HG03342 (cell line): ENCODE measurements around the gene FOLR2.
A peak's percentile ranks its signal among the peaks of the same experiment; 100 is the strongest.

Experiments
- ATAC-seq: cut with Tn5 transposase; IDR thresholded peaks from one replicate; pipeline ENCODE4 v1.9.1; 2021; ENCODE audit warnings: mild to moderate bottlenecking, moderate library complexity; ENCODE audit not compliant: unreplicated experiment

The FOLR2 gene

DNA sequence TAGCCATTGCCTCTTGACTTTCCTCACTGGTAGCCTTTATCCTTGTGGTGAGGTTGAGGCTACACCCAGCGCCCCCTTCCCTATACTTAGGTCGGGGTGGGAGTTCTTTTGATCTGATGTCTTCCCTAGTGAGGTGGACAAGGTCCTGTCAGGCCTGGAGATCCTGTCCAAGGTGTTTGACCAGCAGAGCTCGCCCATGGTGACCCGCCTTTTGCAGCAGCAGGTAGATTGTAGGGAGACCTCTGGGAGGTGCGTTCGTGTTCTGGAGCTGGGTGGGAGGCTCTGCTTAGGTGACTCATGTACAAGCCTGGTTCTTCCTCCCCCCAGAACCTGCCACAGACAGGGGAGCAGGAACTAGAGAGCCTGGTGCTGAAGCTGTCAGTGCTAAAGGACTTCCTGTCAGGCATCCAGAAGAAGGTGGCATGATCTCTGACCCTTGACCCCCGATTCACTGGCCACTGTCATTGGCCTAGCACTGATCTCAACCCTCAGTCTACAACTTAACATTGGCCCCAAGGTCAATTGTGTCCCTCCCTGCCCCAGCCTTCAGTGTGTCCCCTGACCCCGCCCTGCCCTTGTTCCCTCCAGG lies 12.8 kb downstream of the FOLR2 start:
- no peak for ATAC-seq

DNA sequence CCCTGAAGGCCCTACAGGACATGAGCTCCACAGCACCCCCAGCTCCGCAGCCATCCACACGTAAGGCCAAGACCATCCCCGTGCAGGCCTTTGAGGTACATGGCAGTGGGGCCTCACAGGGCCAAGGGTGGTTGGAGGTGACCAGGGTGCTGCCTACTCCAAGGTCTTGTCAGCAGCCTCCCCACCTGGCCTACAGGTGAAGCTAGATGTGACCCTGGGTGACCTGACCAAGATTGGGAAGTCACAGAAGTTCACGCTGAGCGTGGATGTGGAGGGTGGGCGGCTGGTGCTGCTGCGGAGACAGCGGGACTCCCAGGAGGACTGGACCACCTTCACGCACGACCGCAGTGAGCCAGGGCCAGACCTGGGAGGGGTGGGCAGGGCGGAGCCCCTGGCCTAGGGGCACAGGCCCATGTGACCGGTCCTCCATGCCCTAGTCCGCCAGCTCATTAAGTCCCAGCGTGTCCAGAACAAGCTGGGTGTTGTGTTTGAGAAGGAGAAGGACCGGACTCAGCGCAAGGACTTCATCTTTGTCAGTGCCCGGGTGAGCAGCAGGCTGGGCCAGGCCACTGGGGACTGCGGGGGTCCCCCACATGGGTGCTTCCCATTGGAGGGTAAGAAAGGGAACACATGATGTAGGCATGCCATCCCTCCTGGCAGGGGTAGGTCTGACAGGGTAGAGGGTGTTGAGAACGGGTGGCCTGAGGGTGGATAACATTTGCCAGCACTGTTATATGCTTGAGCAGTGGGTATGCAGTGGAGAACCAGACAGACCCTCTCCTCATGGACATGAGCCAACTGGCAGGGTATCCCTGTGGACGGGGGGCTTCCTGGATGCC lies 13.6 kb downstream of the FOLR2 start:
- no peak for ATAC-seq

DNA sequence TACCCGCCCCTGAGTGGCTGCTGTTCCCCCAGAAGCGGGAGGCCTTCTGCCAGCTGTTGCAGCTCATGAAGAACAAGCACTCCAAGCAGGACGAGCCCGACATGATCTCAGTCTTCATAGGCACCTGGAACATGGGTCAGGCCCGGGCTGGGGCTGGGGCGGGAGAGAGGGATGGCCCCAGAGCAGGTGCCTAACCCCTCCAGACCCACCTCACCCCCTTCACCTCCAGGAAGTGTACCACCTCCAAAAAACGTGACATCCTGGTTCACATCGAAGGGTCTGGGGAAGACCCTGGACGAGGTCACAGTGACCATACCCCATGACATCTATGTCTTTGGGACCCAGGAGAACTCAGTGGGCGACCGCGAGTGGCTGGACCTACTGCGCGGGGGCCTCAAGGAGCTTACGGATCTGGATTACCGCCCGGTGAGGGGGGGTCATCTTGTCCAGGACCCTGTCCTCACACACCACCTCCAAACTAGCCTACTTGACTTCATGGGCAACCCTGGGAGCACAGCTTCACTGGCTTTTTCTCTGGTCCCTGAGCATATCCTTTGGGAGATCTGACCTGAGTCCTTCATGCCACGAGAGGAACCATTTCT lies 14.3 kb downstream of the FOLR2 start:
- no peak for ATAC-seq

DNA sequence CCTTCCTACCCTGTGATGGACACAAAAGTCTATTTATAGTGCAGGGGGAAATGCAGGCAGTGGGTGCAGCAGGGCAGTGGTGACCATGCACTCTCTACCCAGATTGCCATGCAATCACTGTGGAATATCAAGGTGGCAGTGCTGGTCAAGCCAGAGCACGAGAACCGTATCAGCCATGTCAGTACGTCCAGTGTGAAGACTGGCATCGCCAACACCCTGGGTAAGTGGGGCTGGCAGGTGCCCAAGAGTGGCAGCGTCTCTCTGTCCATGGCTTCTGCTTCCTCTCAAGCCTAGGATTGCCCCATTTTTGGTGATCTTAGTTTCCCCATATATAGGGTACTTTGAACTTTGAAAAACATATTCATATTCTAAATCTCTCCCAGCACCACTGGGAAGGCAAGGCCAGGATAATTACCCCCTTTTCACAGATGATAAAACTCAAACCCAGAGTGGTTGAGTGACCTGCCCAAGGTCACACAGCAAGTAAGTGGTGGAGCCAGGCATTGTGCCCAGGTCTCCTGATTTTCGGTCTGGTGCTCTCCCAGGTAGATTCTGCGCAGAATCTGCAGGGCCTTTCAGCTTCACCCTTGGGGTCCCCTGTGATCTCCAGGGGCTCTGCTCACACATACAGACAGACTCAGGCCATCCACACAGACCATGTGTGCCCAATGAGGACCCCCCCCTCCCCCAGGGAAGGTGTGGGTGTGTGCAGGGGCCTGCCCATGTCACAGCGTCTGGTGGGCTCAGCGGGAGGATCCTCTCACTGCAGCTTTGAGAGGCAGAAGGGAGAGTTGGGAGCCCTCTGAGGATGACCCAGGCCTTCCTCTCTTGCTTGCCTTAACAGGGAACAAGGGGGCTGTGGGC lies 15.0 kb downstream of the FOLR2 start:
- ATAC-seq = no peak

DNA sequence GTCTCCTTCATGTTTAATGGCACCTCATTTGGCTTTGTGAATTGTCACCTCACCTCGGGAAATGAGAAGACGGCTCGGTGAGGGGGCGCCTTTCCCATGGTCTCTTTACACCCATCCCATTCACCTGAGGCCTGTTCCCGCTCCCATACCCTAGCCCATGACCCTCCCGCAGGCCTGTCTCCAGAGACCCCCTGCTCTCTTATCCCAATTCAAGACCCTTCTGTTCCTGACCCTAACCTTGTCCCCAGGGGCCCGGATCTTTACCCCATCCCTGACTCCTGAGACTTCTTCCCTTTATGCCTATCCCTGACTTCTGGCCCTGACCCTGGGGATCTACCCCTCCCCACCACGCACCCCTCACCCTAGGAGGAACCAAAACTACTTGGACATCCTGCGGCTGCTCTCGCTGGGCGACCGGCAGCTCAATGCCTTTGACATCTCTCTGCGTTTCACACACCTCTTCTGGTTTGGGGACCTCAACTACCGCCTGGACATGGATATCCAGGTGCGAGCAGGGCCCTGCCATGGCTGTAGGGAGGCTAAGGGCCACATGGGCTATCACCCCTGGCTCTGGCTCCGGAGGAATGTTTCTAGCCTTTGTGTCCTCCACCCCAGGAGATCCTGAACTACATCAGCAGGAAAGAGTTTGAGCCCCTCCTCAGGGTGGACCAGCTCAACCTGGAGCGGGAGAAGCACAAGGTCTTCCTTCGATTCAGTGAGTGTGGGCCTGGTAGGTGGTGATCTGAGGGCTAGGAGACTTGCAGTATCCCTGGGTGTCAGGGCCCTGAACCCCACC lies 15.9 kb downstream of the FOLR2 start:
- no peak for ATAC-seq

DNA sequence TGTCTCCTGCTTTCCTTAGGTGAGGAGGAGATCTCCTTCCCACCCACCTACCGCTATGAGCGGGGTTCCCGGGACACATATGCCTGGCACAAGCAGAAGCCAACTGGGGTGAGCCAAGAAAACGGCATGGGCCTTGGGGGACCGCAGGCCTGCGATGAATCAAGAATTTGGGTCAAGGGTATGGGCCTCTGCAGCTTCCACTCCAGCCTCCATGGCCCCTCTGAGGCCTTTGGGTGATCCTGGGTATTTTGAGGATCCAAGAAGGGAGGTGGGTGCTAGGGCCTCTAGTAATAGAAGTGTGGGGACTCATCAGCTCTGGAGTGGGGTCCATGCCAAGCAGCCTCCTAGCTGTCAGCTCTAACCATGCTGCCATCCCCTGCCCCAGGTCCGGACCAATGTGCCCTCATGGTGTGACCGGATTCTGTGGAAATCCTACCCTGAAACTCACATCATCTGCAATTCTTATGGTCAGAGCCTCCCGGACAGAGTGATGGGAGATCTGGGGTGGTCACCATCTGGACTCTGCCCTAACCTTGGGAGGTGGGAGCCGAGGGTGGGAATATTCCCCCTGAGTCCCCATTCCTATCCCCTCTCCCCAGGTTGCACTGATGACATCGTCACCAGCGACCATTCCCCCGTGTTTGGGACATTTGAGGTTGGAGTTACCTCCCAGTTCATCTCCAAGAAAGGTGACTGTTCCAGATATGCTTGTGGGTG lies 16.6 kb downstream of the FOLR2 start:
- no peak for ATAC-seq

DNA sequence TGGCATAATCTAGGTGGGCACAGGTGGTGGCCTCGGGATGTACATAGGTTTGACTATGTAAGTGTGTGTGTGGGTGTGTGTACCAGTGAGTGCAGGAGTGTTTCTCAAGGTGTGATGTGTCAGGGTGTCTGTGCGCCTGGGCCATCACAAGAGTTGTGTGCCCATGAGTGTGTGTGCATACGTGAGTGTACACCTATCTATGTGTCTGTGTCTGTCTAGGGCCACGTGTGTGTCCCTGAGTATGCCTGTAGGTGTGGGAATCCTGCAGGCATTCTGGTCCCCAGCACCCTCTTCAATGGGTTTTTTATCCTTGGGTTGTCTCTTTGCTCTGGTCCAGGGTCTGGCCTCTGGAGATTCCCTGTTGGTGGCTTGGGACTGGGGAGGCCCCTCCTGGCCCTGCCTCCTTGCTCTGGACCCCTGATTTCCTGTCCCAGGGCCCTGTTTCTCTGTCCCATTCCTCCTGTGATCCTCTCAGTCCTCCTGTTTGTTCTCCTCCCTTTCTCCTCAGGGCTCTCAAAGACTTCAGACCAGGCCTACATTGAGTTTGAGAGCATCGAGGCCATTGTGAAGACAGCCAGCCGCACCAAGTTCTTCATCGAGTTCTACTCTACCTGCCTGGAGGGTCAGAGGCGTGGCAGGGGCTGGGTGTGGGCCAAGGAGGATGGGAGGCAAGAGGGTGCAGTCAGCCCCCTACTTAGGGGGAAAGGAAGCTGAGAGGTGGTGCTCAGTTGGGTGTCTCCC lies 17.3 kb downstream of the FOLR2 start:
- no peak for ATAC-seq

DNA sequence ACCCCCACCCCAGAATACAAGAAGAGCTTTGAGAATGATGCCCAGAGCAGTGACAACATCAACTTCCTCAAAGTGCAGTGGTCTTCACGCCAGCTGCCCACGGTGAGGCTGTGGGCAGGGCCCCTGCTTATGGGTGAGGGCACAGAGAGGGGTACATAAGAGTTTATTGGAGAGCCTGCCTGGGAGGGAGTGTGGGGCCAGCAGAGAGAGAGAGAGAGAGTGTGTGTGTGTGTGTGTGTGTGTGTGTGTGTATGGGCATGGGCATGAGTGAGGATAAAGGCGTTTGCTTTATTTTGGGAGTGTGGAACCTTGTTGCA lies 17.9 kb downstream of the FOLR2 start:
- no peak for ATAC-seq

DNA sequence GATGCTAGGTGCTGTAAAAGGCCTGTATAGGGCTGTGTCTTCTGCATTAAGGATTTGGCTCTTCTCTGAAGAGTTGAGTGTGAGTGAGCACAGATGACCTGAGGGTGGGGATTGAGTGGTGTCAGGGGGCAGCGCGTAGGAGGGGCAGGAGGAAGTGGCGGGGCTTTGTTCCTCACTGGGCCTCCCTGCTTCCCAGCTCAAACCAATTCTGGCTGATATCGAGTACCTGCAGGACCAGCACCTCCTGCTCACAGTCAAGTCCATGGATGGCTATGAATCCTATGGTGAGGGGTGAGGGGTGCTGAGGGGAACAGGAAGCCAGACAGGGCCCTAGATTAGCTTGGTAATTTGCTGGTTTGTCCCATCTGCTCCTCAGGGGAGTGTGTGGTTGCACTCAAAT lies 18.3 kb downstream of the FOLR2 start:
- no peak for ATAC-seq

DNA sequence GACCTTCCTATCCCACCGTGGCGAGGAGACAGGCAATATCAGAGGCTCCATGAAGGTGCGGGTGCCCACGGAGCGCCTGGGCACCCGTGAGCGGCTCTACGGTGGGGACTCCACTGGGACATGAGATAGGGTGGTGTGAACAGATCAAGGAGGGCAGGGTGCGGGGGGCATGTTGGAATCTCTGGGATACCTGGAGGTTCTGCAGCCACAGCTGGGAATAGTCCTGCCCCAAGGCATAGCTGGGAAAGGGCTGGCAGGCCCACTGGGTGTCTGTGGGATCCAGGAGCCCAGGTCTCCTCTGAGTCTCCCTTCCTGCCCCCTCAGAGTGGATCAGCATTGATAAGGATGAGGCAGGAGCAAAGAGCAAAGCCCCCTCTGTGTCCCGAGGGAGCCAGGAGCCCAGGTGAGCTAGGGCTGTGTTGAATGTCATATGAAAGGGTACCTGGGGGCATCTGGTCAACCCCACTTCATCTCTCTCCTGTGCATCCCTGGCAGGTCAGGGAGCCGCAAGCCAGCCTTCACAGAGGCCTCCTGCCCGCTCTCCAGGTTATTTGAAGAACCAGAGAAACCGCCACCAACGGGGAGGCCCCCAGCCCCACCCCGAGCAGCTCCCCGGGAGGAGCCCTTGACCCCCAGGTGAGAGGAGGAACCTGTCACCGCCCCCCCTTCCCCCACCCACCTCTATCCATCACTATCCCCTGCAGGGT lies 18.9 kb downstream of the FOLR2 start:
- ATAC-seq = no peak

DNA sequence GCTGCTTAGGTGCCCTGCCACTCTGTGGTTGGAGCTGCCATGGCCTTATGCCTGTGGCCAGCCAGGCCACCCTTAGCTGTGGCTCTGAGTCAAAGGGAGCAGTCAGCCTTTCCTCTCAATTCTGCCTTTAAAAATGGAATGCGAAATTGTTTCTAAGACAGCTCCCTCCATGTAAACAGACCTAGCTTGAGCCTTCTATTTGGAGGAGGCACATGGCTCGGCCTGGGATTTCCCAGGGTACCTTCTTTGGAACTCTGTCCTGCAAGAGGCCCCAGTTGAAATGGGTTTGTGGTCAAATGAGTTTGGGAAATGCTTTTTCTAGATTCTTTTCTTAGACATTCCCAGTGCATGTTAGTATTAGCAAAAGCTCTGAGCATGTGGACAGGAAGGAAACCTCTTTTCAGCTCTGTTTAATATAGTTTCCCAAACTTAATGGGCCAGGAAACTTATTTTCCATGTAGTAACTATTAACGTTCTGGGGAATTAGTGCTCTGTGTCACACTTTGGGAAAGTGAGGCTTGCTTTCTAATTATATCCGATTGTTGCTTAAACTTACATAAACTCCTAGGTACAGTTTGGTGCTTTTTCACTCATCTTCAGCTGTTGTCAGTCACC lies 19.6 kb downstream of the FOLR2 start:
- ATAC-seq = no peak

DNA sequence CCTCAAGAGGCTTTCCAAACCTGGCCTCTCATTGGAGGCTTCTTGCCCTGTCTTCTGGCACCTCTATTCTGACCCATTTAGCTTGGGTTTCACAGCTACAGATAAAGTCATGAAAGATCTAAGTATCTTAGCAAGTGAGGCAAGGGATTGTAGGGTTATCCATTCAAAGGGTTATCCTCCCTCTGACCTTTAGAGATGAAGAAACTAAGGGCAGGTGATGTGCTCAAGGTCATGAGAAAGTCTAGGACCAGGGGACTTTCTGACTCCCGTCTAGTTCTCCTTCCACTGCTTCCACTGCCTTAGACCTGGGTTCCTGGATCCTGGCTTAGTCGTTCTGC lies 20.1 kb downstream of the FOLR2 start:
- ATAC-seq = no peak

DNA sequence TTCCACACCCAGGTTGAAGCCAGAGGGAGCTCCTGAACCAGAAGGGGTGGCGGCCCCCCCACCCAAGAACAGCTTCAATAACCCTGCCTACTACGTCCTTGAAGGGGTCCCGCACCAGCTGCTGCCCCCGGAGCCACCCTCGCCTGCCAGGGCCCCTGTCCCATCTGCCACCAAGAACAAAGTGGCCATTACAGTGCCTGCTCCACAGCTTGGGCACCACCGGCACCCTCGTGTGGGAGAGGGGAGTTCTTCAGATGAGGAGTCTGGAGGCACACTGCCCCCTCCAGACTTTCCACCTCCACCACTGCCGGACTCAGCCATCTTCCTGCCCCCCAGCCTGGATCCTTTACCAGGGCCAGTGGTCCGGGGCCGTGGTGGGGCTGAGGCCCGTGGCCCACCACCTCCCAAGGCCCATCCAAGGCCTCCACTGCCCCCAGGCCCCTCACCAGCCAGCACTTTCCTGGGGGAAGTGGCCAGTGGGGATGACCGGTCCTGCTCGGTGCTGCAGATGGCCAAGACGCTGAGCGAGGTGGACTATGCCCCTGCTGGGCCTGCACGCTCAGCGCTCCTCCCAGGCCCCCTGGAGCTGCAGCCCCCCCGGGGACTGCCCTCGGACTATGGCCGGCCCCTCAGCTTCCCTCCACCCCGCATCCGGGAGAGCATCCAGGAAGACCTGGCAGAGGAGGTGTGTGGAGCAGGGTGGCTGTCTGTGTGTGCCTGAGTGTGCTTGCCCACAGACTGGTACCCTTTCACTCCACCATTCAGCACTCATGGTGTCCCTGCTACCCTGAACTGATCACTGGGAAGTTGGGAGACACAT lies 20.7 kb downstream of the FOLR2 start:
- ATAC-seq = no peak

DNA sequence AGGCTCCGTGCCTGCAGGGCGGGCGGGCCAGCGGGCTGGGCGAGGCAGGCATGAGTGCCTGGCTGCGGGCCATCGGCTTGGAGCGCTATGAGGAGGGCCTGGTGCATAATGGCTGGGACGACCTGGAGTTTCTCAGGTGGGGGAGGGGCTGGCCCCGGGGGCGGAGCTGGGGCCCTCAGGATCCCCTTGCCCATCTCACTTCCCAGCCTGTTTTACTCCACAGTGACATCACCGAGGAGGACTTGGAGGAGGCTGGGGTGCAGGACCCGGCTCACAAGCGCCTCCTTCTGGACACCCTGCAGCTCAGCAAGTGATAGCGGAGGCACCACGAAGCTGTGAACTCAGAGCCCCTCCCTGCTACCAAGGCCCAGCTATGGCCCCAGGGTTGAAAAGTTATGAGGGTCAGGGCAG lies 21.5 kb downstream of the FOLR2 start:
- peak; percentile 52 for ATAC-seq

DNA sequence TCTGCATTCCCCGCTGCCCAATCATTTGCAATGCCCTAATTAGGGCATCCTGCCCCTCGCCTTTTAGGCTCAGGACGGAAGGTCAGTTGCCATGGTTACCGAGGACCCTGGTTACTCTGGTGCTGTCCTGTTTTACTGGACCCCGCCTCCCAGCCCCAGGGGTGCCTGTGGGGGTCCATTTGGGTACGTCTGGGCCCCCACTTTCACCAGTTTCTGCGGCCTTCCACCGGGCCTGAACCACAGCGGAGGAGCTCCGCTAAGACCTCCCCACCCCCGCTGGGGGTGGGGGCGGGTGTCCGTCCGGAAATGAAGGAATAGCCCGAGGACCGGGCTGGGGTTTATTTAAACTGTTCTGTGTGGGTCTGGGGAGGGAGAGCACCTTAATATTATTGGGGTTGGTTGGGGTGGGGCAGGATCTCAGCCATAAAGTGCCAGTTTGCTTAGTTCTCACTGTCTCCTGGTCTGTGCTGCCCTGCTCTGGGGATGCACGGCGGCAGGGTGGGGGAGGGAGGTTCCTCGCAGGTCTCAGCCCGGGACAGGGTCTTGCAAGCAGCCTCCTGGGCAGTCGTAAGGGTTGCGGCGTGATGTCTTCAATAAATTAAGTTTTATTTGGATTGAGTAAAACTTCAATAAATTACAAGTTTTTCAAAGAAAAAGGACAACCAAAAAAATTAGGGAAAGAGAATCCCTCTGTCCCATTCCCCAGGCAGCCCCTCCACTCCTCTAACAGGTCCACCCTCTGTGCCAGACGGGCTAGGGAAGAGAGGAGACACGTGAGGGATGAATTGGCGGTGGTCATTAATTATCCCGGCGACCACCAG lies 22.1 kb downstream of the FOLR2 start:
- ATAC-seq = no peak

DNA sequence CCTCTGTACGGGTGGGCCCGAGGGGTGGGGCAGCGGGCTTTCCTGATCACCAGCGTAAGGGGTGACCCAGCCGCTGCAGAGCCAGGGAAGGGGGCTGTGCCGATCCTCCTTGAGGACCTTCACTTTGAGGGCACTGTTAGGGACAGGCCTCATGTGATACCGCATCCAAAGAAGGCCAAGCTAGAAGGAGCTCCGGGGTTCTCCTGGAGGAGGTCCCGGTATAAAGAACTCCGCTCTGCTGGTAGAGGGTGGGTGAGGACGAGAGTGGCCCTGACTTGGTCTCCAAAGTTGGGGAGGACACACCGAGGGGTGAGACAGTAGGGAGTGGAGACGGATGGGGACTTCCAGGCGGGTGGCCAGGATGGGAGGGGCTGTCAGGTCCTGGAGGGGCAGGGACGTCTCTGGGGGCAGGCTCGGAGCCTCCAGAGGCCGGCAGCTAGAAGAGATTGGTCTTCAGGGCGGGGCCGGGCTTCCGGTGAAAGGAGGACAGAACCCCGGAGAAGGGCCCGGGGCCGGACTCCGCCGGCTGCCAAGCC lies 22.8 kb downstream of the FOLR2 start:
- no peak for ATAC-seq
